Activated gamma-delta T cell (primary cell): ENCODE data around the gene SNAI3.

ENCODE experiments used
- DNase-seq: peaks from one replicate; lab custom pipeline; 2025; lab: John Stamatoyannopoulos, UW

SNAI3 gene

DNA sequence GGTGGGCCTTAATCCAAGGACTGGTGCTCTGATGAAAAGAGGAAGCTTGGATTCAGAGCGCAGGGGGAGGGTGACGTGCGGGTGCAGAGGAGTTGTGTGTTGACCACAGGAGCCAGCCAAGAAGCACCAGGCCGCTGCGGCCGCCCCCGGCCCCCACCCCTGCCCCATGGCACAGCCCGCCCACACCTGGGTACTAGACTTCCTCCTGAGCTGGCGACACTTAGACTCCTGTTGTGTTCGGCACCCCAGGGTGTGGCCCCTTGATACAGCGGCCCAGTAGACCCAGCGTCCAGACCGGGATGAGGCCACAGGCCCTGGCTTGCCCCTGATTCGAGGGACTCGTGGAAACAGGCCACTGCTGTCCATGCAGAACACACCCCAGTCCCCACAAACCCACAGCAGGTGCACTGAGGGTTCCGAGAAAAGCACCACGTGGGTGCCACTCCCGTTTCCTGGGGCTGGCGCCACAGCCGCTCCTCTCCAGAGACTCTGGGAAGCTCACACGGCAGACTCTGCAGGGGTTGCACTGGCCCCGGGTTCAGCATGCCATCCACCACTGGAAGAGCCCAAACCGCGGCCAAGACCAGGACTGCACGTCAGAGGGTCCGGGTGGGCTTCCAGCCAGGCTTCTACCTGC is 5.7 kb upstream of the SNAI3 start:
- no peak for DNase-seq

GRCh38 chr16:88691129-88691813 is 5.0 kb upstream of the SNAI3 start:
- no peak for DNase-seq

DNA sequence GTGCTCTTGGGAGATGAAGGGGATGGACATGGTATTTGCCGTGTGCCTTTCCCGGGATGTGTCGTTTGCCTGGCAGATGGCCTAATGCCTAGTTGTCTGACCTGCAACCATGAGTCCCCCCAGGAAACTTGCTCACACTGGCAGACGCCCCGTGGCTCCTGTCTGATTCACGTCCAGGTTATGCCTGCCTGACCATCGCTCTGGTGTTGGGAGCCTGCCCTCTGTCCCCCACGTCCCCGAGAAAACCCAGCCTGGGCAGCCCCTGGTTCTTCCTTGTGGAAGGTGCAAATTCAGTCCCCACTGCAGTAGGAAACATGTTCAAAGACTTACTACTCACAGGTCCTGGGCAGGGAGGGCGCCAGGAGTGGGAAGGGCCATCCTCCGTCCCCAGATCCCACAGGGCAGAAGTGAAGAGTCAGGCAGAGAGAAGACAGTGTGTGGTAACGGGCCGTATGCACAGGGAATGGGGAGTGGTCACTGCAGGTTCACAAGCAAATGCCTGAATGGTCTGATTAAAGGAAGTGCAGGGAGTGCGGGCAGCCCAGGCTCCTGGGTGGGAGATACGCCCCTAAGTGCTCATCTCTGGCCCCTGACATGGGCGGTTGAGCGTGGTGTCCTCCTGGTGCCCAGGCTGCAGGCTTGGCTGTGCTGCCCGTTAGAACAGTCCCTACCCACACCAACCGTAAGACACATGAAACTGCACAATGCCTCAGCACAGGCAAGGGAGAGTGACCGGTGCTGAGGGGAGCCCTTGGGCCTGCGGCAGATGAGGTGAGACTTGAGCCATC is 4.2 kb upstream of the SNAI3 start:
- no peak for DNase-seq

GRCh38 chr16:88688013-88688778 is 1.9 kb upstream of the SNAI3 start:
- no peak for DNase-seq

GRCh38 chr16:88687676-88688012 is 1.3 kb upstream of the SNAI3 start:
- DNase-seq = no peak

GRCh38 chr16:88687254-88687576 is 908 bp upstream of the SNAI3 start:
- DNase-seq = no peak

DNA sequence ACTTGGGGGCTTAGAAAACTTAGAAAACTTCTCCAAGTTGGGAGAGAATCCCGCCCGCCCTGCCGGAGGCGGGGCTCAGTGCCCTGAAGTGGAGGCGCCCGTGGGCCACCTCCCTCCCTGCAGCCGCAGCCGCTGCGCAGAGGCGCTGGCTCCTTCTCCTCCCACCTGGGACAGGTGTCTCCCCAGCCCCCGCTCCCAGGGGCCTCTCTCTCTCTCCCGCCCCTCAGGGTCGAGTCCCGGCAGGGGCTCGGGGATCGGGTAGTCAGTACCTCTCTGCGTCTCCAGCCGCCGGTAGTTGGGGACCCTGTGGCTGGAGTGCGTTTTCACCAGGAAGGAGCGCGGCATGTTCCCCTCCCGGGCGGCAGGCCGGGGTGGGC is 257 bp downstream of the SNAI3 start:
- no peak for DNase-seq

GRCh38 chr16:88685156-88686061 is 898 bp downstream of the SNAI3 start:
- no peak for DNase-seq

- DNase-seq = no peak
Observed at GRCh38 chr16:88684569-88685155, 1.6 kb downstream of the SNAI3 start.

- no peak for DNase-seq
Observed at GRCh38 chr16:88681709-88682451, 4.4 kb downstream of the SNAI3 start.

DNA sequence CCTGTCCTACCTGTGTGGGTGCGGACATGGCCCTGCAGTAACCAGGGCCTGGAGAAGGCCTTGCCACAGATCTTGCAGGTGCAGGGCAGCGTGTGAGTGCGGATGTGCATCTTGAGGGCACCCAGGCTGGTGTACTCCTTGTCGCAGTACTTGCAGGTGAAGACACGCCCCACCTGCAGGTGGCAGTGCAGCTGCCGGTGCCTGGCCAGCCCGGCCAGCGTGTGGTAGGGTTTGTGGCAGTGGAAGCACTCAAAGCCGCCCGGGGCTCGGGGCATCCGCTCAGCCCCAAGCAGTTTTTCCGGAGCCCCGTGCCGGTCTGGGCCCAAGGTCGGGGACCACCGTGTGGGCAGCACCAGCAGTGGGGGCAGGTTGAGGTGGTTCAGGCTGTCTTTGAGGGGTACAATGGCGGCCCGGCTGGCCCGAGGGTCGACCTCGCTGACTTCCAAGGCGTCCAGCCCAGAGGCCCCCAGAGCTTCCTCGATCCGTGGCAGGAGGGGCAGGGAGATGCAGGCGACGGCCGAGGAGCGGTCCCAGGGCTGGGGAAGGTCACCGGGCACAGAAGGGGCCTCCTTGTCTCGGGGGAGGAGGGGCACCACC is 5.1 kb downstream of the SNAI3 start:
- no peak for DNase-seq

DNA sequence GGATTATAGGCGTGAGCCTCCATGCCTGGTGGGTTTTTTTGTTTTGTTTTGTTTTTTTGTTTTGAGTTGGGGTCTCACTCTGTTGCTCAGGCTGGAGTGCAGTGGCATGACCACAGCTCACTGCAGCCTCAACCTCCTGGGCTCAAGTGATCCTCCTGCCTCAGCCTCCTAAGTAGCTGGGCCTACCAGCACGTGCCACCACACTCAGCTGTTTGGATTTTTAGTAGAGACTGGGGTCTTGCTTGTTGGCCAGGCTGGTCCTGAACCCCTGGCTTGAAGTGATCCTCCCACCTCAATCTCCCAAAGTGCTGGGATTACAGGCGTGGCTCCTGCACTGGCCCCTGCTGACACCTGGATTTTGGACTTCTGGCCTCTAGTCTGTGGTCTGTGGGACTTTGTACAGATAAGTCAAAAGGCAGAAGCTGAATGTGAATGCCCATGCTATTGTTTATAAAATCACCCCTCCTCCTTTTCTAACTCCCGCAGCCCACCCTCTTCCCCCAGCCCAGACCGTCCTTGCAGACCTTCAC is 5.7 kb downstream of the SNAI3 start:
- no peak for DNase-seq

DNA sequence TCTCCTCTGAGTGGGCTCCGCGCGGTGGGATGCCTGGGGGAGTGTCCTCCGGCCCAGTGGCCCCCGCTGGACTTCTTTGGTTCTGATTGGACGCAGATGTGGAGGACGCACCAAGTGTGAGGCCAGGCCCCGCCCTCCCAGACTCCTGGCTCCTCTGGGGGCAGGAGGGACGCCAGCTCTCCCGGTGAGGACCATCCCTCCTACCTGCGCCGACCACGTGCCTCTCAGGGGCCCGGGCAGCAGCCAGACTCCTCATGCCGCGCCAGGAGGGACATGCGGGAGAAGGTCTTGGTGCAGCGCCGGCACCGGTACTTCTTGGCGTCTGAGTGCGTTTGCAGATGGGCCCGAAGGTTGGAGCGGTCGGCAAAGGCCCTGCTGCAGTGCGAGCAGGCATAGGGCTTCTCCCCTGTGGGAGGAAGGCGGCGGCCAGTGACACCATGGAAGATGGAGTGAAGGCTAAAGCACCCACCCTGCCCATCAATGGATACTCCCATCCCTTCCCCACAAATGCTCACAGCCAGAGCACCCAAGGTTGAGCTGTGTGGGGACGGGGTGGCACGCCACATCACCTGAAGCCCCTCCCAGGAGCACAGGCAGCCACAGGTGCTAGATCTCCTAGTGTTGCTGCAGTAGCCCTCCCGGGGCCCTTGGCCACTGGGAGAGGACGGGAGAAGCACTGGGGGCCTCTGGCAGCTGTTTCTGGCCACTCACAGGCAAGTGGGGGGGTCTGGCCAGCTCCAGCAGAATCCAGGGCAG is 7.9 kb downstream of the SNAI3 start:
- DNase-seq = no peak

- no peak for DNase-seq
Observed at GRCh38 chr16:88677721-88678120, 8.6 kb downstream of the SNAI3 start.

- DNase-seq = no peak
Observed at GRCh38 chr16:88676502-88677242, 9.6 kb downstream of the SNAI3 start.

DNA sequence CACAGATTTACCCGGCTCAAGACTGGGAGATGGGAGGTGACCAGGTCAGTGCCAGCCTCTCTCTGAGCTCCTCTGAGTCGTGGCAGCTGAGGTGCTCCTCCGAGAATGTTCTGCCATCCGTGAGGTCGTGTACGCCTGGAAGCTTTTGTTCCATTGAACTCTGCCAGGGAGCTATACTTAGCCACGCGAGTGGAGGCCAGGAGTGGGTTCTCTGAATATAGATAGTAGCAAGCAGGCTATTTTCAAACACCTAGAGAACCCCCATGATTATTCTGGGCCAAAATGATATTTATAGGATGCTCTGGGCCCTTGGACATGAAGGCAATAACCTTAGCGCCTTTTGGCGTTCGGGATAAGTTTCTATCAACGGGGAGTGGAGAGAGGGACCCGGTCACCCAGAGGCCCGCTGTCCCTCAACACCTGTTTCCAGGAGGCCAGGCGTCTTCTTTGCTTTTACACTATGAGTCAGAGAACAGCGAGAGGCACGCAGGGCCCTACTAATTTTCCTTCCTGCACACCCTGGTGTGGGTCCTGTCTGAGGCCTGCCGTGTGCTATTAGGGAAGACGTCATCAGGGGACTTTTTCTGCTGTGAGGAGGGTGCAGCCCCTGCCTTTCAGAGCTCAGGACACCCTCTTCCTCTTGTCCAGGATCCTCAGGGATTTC is 12.5 kb downstream of the SNAI3 start:
- DNase-seq = no peak

GRCh38 chr16:88672776-88673175 is 13.5 kb downstream of the SNAI3 start:
- DNase-seq = no peak

DNA sequence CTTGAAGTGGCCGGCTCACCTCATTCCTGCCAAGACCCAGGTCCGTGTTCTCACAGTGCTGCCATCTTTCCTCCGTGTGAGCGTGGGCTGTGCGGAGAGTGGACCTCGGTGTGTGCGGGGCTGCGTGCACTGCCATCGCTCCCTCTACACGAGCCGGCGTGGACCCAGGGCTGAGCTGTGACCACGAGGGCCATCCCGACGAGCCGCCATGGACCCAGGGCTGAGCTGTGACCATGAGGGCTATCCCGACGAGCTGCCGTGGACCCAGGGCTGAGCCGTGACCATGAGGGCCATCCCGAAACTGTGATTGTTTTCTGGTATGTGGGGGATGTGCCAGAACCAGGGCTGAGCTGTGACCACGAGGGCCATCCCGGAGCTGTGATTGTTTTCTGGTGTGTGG is 14.5 kb downstream of the SNAI3 start:
- no peak for DNase-seq
